Stimulated activated naive B cell treated with anti-CD40 and anti-IgM and Interleukin-4, amounts not matched to agents 10 μg/mL and 1 μg/mL and 100 μg/mL, for 72 hours (primary cell): Measurements from ENCODE around the gene TADA1.

Source experiments
- ATAC-seq, 2 donors: fragments of 150-1000 bp; cut with Tn5 transposase; replicated peaks; 2 replicates each; pipeline ENCODE4 v1.10.0; 2021; ENCODE audit warnings: moderate library complexity in 1 of 2
- DNase-seq: peaks from one replicate; pipeline ENCODE4 v3.0.0; 2021
- H3K27ac Mint-ChIP-seq: one replicate; pipeline ENCODE4 v1.8.0; 2022; ENCODE audit warnings: mild to moderate bottlenecking, mixed read lengths
- H3K27me3 Mint-ChIP-seq, 2 donors: one replicate each; pipeline ENCODE4 v1.8.0; 2022; ENCODE audit warnings: mixed read lengths in 2 of 2
- H3K36me3 Mint-ChIP-seq, 2 donors: one replicate each; pipeline ENCODE4 v1.8.0; 2022; ENCODE audit warnings: mixed read lengths in 2 of 2, mild to moderate bottlenecking in 1 of 2
- H3K4me1 Mint-ChIP-seq, 2 donors: one replicate each; pipeline ENCODE4 v1.8.0; 2022; ENCODE audit warnings: mixed read lengths in 2 of 2, mild to moderate bottlenecking in 1 of 2
- H3K4me3 Mint-ChIP-seq, 2 donors: one replicate each; pipeline ENCODE4 v1.8.0; 2022; ENCODE audit warnings: mild to moderate bottlenecking in 2 of 2, mixed read lengths in 2 of 2, moderate library complexity in 1 of 2
- H3K9me3 Mint-ChIP-seq, 2 donors: one replicate each; pipeline ENCODE4 v1.8.0; 2022; ENCODE audit warnings: mixed read lengths in 2 of 2, mild to moderate bottlenecking in 1 of 2

TADA1 gene

DNA sequence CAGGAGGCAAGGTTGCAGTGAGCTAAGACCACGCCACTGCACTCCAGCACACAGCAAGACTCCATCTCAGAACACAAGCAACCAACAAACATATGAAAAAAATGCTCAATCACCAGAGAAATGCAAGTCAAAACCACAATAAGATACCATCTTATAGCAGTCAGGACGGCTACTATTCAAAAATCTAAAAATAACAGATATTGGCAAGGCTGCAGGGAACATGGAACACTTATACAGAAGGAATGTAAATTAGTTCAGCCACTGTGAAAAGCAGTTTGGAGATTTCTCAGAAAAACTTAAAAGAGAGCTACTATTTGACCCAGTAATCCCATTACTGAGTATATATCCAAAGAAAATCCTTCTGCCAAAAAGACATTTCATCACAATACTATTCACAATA lies 64.4 kb downstream of the TADA1 start:
- Mint-ChIP-seq H3K27ac (no peak overlapping the region), H3K36me3 (no peaks in the 10 kb centered on the region), H3K27me3 (peaks cover 9 to 42% of the 10 kb centered on the region in 2 donors), H3K9me3 (peaks cover 0 to 1% of the 10 kb centered on the region in 2 donors), H3K4me1 (no peaks in the 10 kb centered on the region), H3K4me3 (no peak overlapping the region)
- ATAC-seq (no peak), DNase-seq (no peak)

DNA sequence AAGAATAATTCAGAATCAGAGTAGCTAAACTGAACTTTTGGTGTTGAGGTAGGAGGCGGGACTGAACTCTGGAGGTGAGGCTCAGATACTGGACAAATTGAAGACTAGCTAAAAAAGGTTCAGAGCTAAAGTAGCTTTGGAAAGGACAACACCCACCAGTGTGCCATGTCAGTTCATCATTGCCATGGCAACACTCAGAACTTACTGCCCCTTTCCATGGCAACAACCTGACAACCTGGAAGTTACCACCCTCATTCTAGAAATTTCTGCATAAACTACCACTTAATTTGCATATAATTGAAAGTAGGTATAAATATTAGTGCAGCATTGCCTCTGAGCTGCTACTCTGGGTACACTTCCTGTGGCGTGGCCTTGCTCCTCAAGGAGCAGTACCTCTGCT lies 67.1 kb downstream of the TADA1 start:
- Mint-ChIP-seq H3K4me3 (no peak overlapping the region), H3K36me3 (no peaks in the 10 kb centered on the region), H3K4me1 (no peaks in the 10 kb centered on the region), H3K27ac (no peak overlapping the region), H3K9me3 (no peaks in the 10 kb centered on the region), H3K27me3 (peaks cover 13 to 26% of the 10 kb centered on the region in 2 donors)
- no peak for ATAC-seq
- DNase-seq: no peak
